ENCODE results near the gene MARVELD3.

GRCh38 chr16:71648921-71649320 is 22.9 kb downstream of the MARVELD3 start:
- TF ChIP-seq EZH2 (IDR thresholded peaks at IDR 0.05; ENCODE audit: insufficient read depth, poor library complexity, severe bottlenecking), result no peak
- no peak for TF ChIP-seq EZH2phosphoT487 (IDR thresholded peaks at IDR 0.05; ENCODE audit: insufficient read depth, low read depth)
